Measurements from ENCODE around the gene ZNRF1.

- TF ChIP-seq POLR2AphosphoS5 (IDR thresholded peaks at IDR 0.05; ENCODE audit: low read depth, low read length): no peak
- TF ChIP-seq EZH2 (IDR thresholded peaks at IDR 0.05; ENCODE audit: low read depth, low read length, severe bottlenecking): no peak
- no peak for TF ChIP-seq RAD21 (IDR thresholded peaks at IDR 0.05 in 1 of 2, conservative IDR thresholded peaks at IDR 0.05 in 1 of 2; ENCODE audit: low read depth in 2 of 2, low read length in 2 of 2)
- TF ChIP-seq HDAC6 (IDR thresholded peaks at IDR 0.05; ENCODE audit: low read depth, low read length): no peak
- no peak for TF ChIP-seq CTCF (IDR thresholded peaks at IDR 0.05; ENCODE audit: control extremely low read depth in 1 of 3, insufficient read depth in 1 of 3, low read depth in 1 of 3, low read length in 3 of 3)
- no peak for TF ChIP-seq RFX5 (IDR thresholded peaks at IDR 0.05; ENCODE audit: borderline replicate concordance, low read depth, low read length)
Measured at GRCh38 chr16:75104836-75105235, 106.0 kb downstream of the ZNRF1 start.

Measured in H1 (cell line).